ENCODE data around the gene HSPA12A.

DNA sequence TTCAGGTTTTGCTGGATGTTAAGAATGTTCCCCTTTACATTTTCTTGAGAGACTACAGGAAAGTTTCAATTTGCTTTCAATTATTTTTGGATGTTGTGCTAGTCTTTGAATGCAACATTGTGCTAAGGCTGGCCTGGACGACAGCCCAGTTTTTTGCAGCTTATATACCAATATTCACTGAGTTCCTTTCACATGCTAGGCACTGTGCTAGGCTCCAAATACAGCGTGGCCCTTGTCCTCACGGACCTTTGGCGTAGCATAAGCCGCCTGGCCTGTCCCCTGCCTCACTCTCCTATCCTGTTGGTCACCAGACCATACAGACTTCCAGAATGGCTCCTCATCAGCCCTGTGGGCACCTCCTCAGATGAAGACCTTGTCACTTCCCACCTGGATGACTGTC lies 19.5 kb upstream of the HSPA12A start:
- TF ChIP-seq POLR2A (IDR thresholded peaks at IDR 0.05) (no peak), POLR2AphosphoS5 (IDR thresholded peaks at IDR 0.05) (no peak), CTCF (IDR thresholded peaks at IDR 0.05) (no peak)

Data from prostate gland (tissue), 2 donors.